Measurements from ENCODE around the gene PACS1.

The PACS1 gene

GRCh38 chr11:66287889-66288670, 218.0 kb downstream of the PACS1 start:
- no peak for DNase-seq (ENCODE audit: low read depth)
- H3K4me3 ChIP-seq (ENCODE audit: control insufficient read depth, low read depth, low read length), result peak overlapping the region; percentile 89
- no peak for TF ChIP-seq CTCF (conservative IDR thresholded peaks at IDR 0.05; ENCODE audit: control insufficient read depth, insufficient read depth, low read depth, low read length)

GRCh38 chr11:66288671-66289547, 218.8 kb downstream of the PACS1 start, which contains the start of gene YIF1A:
Gene YIF1A (minus strand): TSS chr11:66289143. CDS start chr11:66288985, 158 bp downstream.
- DNase-seq (ENCODE audit: low read depth), result peak; percentile 99
- H3K4me3 ChIP-seq (ENCODE audit: control insufficient read depth, low read depth, low read length), result peak within 1 kb of the TSS; percentile 89
- TF ChIP-seq CTCF (conservative IDR thresholded peaks at IDR 0.05; ENCODE audit: control insufficient read depth, insufficient read depth, low read depth, low read length), result no peak

GRCh38 chr11:66289548-66290329, 219.7 kb downstream of the PACS1 start:
- no peak for TF ChIP-seq CTCF (conservative IDR thresholded peaks at IDR 0.05; ENCODE audit: control insufficient read depth, insufficient read depth, low read depth, low read length)
- H3K4me3 ChIP-seq (ENCODE audit: control insufficient read depth, low read depth, low read length), result peak overlapping the region; percentile 64
- DNase-seq (ENCODE audit: low read depth), result no peak

- H3K4me3 ChIP-seq (ENCODE audit: control insufficient read depth, low read depth, low read length), result no peak overlapping the region
- DNase-seq (ENCODE audit: low read depth), result no peak
- TF ChIP-seq CTCF (conservative IDR thresholded peaks at IDR 0.05; ENCODE audit: control insufficient read depth, insufficient read depth, low read depth, low read length), result no peak
These were observed 220.2 kb downstream of the PACS1 start for GRCh38 chr11:66290330-66290621.

- DNase-seq (ENCODE audit: low read depth), result no peak
- no peak overlapping the region for H3K4me3 ChIP-seq (ENCODE audit: control insufficient read depth, low read depth, low read length)
- TF ChIP-seq CTCF (conservative IDR thresholded peaks at IDR 0.05; ENCODE audit: control insufficient read depth, insufficient read depth, low read depth, low read length), result no peak
These were observed 221.2 kb downstream of the PACS1 start for GRCh38 chr11:66291303-66291705.

Data from fibroblast of mammary gland (primary cell).